Measurements from ENCODE around the gene LYZL4.

- no peak for TF ChIP-seq CTCF (IDR thresholded peaks at IDR 0.05 in 4 of 5, conservative IDR thresholded peaks at IDR 0.05 in 1 of 5)
- no peak for TF ChIP-seq POLR2A (IDR thresholded peaks at IDR 0.05)
These were observed 11.7 kb upstream of the LYZL4 start for GRCh38 chr3:42421818-42422796.

All from gastrocnemius medialis (tissue), 4 donors.